IMR-90 (cell line): ENCODE measurements around the gene PPAN. TPM values are rescaled to one million over a fixed set of nuclear protein-coding genes. Genes with fewer than 3 reads are reported as not detected.

Experiments used
- ATAC-seq: fragments of 200-7000 bp; cut with Tn5 transposase; 2 replicates; pipeline ENCODE4 v1.9.1; 2020; ENCODE audit warnings: low read depth, mild to moderate bottlenecking, moderate library complexity
- BruUV-seq: library from RNA; stranded (reverse); fragments of 400-500 nt; replicated peaks from 2 replicates; lab custom pipeline; 2021; lab: Mats Ljungman, UMichigan
- CTCF ChIA-PET: fragments of 300-600 bp; formaldehyde crosslinking; extraction: SDS; loops from one replicate; lab custom pipeline; 2021; ENCODE audit warnings: antibody characterized with exemption; lab: Yijun Ruan, JAX
- POLR2A ChIA-PET: fragments of 300-600 bp; sonication (Branson Sonifier 250); formaldehyde crosslinking; loops from one replicate; lab custom pipeline; 2022; ENCODE audit warnings: antibody characterized with exemption; ENCODE audit not compliant: unreplicated experiment; lab: Charles Lee
- DNase-seq: peaks from one replicate; pipeline ENCODE4 v3.0.0; 2013
- H2AFZ ChIP-seq: replicated peaks from 2 replicates; pipeline ENCODE3; 2013; ENCODE audit warnings: low read length, mild to moderate bottlenecking; ENCODE audit not compliant: poor library complexity
- H2AK5ac ChIP-seq: 2 replicates; pipeline ENCODE4 v1.6.1; 2013; ENCODE audit warnings: low read depth, low read length, inconsistent platforms
- H2AK9ac ChIP-seq: replicated peaks from 2 replicates; pipeline ENCODE3; 2013; ENCODE audit warnings: mild to moderate bottlenecking, low read depth, low read length, moderate library complexity; ENCODE audit not compliant: poor library complexity
- H2BK120ac ChIP-seq: 2 replicates; pipeline ENCODE4 v1.6.1; 2013; ENCODE audit warnings: low read depth, low read length, inconsistent platforms
- H2BK15ac ChIP-seq: 3 replicates; pipeline ENCODE4 v1.6.1; 2013; ENCODE audit warnings: low read depth, low read length, inconsistent platforms
- H2BK20ac ChIP-seq: 2 replicates; pipeline ENCODE4 v1.6.1; 2013; ENCODE audit warnings: low read depth, mild to moderate bottlenecking, inconsistent platforms, low read length, moderate library complexity
- H2BK5ac ChIP-seq: 2 replicates; pipeline ENCODE4 v1.6.1; 2013; ENCODE audit warnings: mild to moderate bottlenecking, low read depth, low read length, inconsistent platforms; ENCODE audit not compliant: poor library complexity, severe bottlenecking
- H3K14ac ChIP-seq: replicated peaks from 2 replicates; pipeline ENCODE4 v1.6.1; 2013; ENCODE audit warnings: low read depth, low read length, inconsistent platforms
- H3K18ac ChIP-seq: 2 replicates; pipeline ENCODE4 v1.6.1; 2013; ENCODE audit warnings: low read depth, low read length, control low read depth
- H3K23ac ChIP-seq: 2 replicates; pipeline ENCODE4 v1.6.1; 2013; ENCODE audit warnings: low read depth, low read length, inconsistent platforms
- H3K27ac ChIP-seq: 2 replicates; pipeline ENCODE4 v1.5.1; 2013; ENCODE audit warnings: mild to moderate bottlenecking, control low read depth, low read length; ENCODE audit not compliant: insufficient read depth
- H3K27me3 ChIP-seq: 2 replicates; pipeline ENCODE4 v1.6.1; 2013; ENCODE audit warnings: low read length; ENCODE audit not compliant: control insufficient read depth, insufficient read depth
- H3K36me3 ChIP-seq: 2 replicates; pipeline ENCODE4 v1.6.1; 2013; ENCODE audit warnings: low read length, mixed read lengths; ENCODE audit not compliant: control insufficient read depth, insufficient read depth
- H3K4ac ChIP-seq: 2 replicates; pipeline ENCODE4 v1.6.1; 2013; ENCODE audit warnings: low read depth, low read length, inconsistent platforms
- H3K4me1 ChIP-seq: 2 replicates; pipeline ENCODE4 v1.6.1; 2013; ENCODE audit warnings: low read length, mixed read lengths; ENCODE audit not compliant: control insufficient read depth, insufficient read depth
- H3K4me2 ChIP-seq: 2 replicates; pipeline ENCODE4 v1.6.1; 2013; ENCODE audit warnings: low read depth, mild to moderate bottlenecking, control low read depth, low read length, moderate library complexity
- H3K4me3 ChIP-seq: 2 replicates; pipeline ENCODE4 v1.5.1; 2013; ENCODE audit warnings: low read depth, mild to moderate bottlenecking, control low read depth, low read length, moderate library complexity; ENCODE audit not compliant: insufficient read depth
- H3K56ac ChIP-seq: 2 replicates; pipeline ENCODE4 v1.6.1; 2013; ENCODE audit warnings: low read length, inconsistent platforms; ENCODE audit not compliant: insufficient read depth; ENCODE audit errors: extremely low read depth
- H3K79me1 ChIP-seq, 2 experiments: 2 replicates each; pipeline ENCODE4 v1.6.1; 2013; ENCODE audit warnings: low read length in 2 of 2, inconsistent platforms in 1 of 2, low read depth in 1 of 2
- H3K9ac ChIP-seq: 2 replicates; pipeline ENCODE4 v1.6.1; 2013; ENCODE audit warnings: low read depth, low read length, control low read depth
- H3K9me1 ChIP-seq: 2 replicates; pipeline ENCODE4 v1.6.1; 2013; ENCODE audit warnings: low read length, inconsistent platforms; ENCODE audit not compliant: insufficient read depth
- H3K9me3 ChIP-seq: 2 replicates; pipeline ENCODE4 v1.6.1; 2013; ENCODE audit warnings: low read length; ENCODE audit not compliant: control insufficient read depth, insufficient read depth
- H4K20me1 ChIP-seq: 2 replicates; pipeline ENCODE4 v1.6.1; 2013; ENCODE audit warnings: low read length, inconsistent platforms; ENCODE audit not compliant: insufficient read depth
- H4K5ac ChIP-seq: 2 replicates; pipeline ENCODE4 v1.6.1; 2013; ENCODE audit warnings: mild to moderate bottlenecking, low read depth, low read length, control low read depth
- H4K8ac ChIP-seq, 2 experiments: 2 replicates each; pipeline ENCODE4 v1.6.1; 2013; ENCODE audit warnings: low read depth in 2 of 2, low read length in 2 of 2, control low read depth in 1 of 2, inconsistent platforms in 1 of 2
- H4K91ac ChIP-seq: 2 replicates; pipeline ENCODE4 v1.6.1; 2013; ENCODE audit warnings: low read depth, low read length, inconsistent platforms; ENCODE audit not compliant: insufficient read depth
- MAZ ChIP-seq: IDR thresholded peaks from 2 replicates; pipeline ENCODE4 v1.6.1; 2012; ENCODE audit warnings: low read depth, mild to moderate bottlenecking, low read length, improper control_type of control experiment, moderate library complexity, borderline replicate concordance
- NFE2L2 ChIP-seq: fragments of 150-350 bp; IDR thresholded peaks from 2 replicates; pipeline ENCODE4 v1.6.1; 2016; ENCODE audit warnings: low read depth, mild to moderate bottlenecking, low read length
- POLR2A ChIP-seq: IDR thresholded peaks from 2 replicates; pipeline ENCODE4 v1.6.1; 2012; ENCODE audit warnings: mild to moderate bottlenecking, low read depth, low read length
- WGBS, 2 experiments: methylation state at CpG; one replicate each; pipeline versions ENCODE4 v1.1.5 to v1.1.7; 2013; ENCODE audit warnings: missing lambda C conversion rate in 2 of 2; ENCODE audit not compliant: insufficient read length in 1 of 2; ENCODE audit errors: extremely low coverage in 2 of 2; 5-methylcytosine and 5-hydroxymethylcytosine counted together
- dilution Hi-C: fragments of 300-500 bp; cut with HindIII; formaldehyde crosslinking; loops from one replicate; pipeline ENCODE4 v1.14.3; 2018; ENCODE audit warnings: low sequenced_read_pairs; ENCODE audit not compliant: unreplicated experiment
- in situ Hi-C: fragments of 300-500 bp; cut with MboI; formaldehyde crosslinking; loops from 3 replicates; pipeline ENCODE4 v1.14.3; 2019; ENCODE audit warnings: low sequenced_read_pairs, inconsistent platforms, mixed read lengths
- intact Hi-C: fragments of 100-400 bp; cut with micrococcal nuclease; formaldehyde crosslinking; loops from 2 replicates; pipeline ENCODE4 v1.10.0; 2022
- polyA plus RNA-seq, 3 experiments: library from polyadenylated mRNA; depleted of rRNA; stranded (reverse); fragments of >200 nt; gene quantifications; 2 replicates each; pipeline ENCODE4 v1.2.3, GENCODE V29; 2012; ENCODE audit warnings: low replicate concordance in 1 of 3
- total RNA-seq: library from RNA; depleted of rRNA; stranded (reverse); fragments of >200 nt; gene quantifications from 2 replicates; pipeline ENCODE4 v1.2.3, GENCODE V29; 2012
- TF ChIP-seq, protein P1 (sequence below): fragments of 150-350 bp; IDR thresholded peaks from 2 replicates; pipeline ENCODE4 v1.6.1; 2016; ENCODE audit warnings: low read depth, mild to moderate bottlenecking, low read length, moderate library complexity, borderline replicate concordance

Gene PPAN
- total and polyA plus RNA-seq, 2 of the 4 experiments (the other 2 are of a cell fraction), result 24.0 to 41.6 TPM

DNA sequence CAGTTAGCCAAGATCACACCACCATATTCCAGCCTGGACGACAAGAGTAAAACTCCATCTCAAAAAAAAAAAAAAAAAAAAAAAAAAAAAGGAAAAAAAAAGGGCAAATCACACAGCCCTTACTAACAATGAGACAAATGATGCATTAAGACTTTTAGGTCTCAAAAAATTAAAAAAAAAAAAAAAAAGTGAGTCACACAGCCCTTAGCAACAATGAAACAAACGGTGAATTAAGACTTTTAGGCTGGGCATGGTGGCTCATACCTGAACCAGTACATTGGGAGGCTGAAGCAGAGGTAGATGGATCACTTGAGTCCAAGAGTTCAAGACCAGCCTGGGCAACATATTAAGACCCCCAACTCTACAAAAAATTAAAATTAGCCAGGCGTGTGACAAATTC, 45.9 kb downstream of the PPAN start:
- no peak overlapping the region for H3K9ac ChIP-seq
- H3K14ac ChIP-seq, result no peak overlapping the region
- no peak overlapping the region for H3K4me2 ChIP-seq
- CTCF ChIA-PET, result no interaction called here
- H2AFZ ChIP-seq, result no peak overlapping the region
- POLR2A ChIA-PET, result no interaction called here
- in situ Hi-C loops (no loop called here), intact Hi-C loops (no loop called here), dilution Hi-C loops (no loop called here)
- H3K4me3 ChIP-seq, result no peak overlapping the region
- no peak overlapping the region for H3K56ac ChIP-seq
- H3K9me3 ChIP-seq, result no peaks in the 10 kb centered on the region
- H2BK20ac ChIP-seq, result no peak overlapping the region
- peaks cover 30 to 33% of the 10 kb centered on the region in 2 experiments for H3K79me1 ChIP-seq
- H3K27me3 ChIP-seq, result no peaks in the 10 kb centered on the region
- H4K5ac ChIP-seq, result no peak overlapping the region
- TF ChIP-seq NFE2L2 (no peak), POLR2A (no peak), MAZ (no peak)
- TF ChIP-seq, protein P1, sequence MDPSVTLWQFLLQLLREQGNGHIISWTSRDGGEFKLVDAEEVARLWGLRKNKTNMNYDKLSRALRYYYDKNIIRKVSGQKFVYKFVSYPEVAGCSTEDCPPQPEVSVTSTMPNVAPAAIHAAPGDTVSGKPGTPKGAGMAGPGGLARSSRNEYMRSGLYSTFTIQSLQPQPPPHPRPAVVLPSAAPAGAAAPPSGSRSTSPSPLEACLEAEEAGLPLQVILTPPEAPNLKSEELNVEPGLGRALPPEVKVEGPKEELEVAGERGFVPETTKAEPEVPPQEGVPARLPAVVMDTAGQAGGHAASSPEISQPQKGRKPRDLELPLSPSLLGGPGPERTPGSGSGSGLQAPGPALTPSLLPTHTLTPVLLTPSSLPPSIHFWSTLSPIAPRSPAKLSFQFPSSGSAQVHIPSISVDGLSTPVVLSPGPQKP, result no peak
- peaks cover 69% of the 10 kb centered on the region for H3K36me3 ChIP-seq
- H3K9me1 ChIP-seq, result no peaks in the 10 kb centered on the region
- 100% methylated on average over 1 of the region's 3 CpGs; no CpG with 5 or more reads in 1 of the 2 experiments for WGBS, 2 experiments
- DNase-seq (no peak), ATAC-seq (no peak)
- no peaks in the 10 kb centered on the region for H3K4me1 ChIP-seq
- no peak overlapping the region for H2BK15ac ChIP-seq
- BruUV-seq, result no TSS peak
- H3K18ac ChIP-seq, result no peak overlapping the region
- H4K91ac ChIP-seq, result no peak overlapping the region
- no peak overlapping the region for H3K4ac ChIP-seq
- H4K8ac ChIP-seq, result no peak overlapping the region
- H2AK5ac ChIP-seq, result no peak overlapping the region
- H2AK9ac ChIP-seq, result no peak overlapping the region
- H2BK120ac ChIP-seq, result no peak overlapping the region
- no peak overlapping the region for H3K27ac ChIP-seq
- H3K23ac ChIP-seq, result no peak overlapping the region
- no peaks in the 10 kb centered on the region; the same call in 1 of the 2 replicates for H4K20me1 ChIP-seq
- no peak overlapping the region for H2BK5ac ChIP-seq
